ENCODE measurements around the gene DIS3L2.

DNA sequence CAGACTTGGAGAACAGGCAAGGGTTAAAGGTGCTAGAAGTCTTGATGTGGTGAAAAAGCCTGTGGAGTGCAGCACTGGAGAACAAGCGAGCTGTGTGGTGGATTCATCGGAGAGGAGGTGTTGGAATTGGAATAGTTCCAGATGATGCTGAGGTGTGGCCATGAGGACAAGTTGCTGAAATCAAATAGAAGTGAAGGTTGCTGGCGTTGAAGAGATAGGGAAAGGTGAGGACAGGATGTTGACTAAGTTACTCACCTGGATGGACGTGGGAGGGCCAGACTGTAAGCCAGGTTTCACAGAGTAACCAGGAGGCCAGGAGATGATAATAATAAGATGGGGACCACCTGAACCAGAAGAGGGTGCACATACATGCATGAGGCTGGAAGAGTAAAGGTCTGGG, 173.4 kb downstream of the DIS3L2 start:
- TF ChIP-seq, protein P1, sequence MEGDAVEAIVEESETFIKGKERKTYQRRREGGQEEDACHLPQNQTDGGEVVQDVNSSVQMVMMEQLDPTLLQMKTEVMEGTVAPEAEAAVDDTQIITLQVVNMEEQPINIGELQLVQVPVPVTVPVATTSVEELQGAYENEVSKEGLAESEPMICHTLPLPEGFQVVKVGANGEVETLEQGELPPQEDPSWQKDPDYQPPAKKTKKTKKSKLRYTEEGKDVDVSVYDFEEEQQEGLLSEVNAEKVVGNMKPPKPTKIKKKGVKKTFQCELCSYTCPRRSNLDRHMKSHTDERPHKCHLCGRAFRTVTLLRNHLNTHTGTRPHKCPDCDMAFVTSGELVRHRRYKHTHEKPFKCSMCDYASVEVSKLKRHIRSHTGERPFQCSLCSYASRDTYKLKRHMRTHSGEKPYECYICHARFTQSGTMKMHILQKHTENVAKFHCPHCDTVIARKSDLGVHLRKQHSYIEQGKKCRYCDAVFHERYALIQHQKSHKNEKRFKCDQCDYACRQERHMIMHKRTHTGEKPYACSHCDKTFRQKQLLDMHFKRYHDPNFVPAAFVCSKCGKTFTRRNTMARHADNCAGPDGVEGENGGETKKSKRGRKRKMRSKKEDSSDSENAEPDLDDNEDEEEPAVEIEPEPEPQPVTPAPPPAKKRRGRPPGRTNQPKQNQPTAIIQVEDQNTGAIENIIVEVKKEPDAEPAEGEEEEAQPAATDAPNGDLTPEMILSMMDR (IDR thresholded peaks at IDR 0.05): no peak
- TF ChIP-seq EP300 (IDR thresholded peaks at IDR 0.05): no peak
